ENCODE data around the gene B3GNT5.

DNA sequence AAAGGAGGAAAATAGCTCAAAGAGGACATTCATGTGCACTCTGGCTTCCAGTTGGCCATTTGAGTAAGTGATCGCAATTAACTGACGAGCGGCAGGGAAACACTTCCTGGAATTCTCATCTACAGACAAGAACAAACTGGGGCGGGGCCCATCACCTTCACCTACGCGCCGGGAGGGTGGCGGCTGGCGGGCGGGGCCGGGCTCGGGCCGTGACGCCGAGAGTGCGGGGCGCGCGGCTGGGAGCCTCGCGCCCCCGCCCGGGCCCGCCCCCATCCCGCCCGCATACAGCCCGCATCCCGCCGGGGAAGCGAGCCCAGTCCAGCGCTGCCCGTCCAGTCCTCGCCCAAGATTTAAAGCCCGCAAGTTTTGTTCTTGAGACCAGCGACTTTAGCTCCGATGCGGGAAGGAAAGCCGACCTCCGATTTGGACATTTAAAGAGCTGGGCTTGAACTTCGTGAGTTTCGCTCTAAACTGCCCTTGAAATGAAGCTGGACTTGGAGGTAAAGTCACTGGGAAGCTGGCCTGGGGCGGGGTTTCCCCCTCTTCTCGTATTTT is at the start of gene B3GNT5:
- TF ChIP-seq, protein P1, sequence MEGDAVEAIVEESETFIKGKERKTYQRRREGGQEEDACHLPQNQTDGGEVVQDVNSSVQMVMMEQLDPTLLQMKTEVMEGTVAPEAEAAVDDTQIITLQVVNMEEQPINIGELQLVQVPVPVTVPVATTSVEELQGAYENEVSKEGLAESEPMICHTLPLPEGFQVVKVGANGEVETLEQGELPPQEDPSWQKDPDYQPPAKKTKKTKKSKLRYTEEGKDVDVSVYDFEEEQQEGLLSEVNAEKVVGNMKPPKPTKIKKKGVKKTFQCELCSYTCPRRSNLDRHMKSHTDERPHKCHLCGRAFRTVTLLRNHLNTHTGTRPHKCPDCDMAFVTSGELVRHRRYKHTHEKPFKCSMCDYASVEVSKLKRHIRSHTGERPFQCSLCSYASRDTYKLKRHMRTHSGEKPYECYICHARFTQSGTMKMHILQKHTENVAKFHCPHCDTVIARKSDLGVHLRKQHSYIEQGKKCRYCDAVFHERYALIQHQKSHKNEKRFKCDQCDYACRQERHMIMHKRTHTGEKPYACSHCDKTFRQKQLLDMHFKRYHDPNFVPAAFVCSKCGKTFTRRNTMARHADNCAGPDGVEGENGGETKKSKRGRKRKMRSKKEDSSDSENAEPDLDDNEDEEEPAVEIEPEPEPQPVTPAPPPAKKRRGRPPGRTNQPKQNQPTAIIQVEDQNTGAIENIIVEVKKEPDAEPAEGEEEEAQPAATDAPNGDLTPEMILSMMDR (conservative IDR thresholded peaks at IDR 0.05; ENCODE audit: low read depth in 2 of 2) = no peak
- TF ChIP-seq JUNB (IDR thresholded peaks at IDR 0.05; ENCODE audit: unreplicated experiment) (no peak), EZH2 (IDR thresholded peaks at IDR 0.05; ENCODE audit: low read depth, unreplicated experiment) (no peak), CREB1 (CRISPR knock-in tag; IDR thresholded peaks at IDR 0.05; ENCODE audit: low read depth) (no peak)
- TF ChIP-seq, protein P2, sequence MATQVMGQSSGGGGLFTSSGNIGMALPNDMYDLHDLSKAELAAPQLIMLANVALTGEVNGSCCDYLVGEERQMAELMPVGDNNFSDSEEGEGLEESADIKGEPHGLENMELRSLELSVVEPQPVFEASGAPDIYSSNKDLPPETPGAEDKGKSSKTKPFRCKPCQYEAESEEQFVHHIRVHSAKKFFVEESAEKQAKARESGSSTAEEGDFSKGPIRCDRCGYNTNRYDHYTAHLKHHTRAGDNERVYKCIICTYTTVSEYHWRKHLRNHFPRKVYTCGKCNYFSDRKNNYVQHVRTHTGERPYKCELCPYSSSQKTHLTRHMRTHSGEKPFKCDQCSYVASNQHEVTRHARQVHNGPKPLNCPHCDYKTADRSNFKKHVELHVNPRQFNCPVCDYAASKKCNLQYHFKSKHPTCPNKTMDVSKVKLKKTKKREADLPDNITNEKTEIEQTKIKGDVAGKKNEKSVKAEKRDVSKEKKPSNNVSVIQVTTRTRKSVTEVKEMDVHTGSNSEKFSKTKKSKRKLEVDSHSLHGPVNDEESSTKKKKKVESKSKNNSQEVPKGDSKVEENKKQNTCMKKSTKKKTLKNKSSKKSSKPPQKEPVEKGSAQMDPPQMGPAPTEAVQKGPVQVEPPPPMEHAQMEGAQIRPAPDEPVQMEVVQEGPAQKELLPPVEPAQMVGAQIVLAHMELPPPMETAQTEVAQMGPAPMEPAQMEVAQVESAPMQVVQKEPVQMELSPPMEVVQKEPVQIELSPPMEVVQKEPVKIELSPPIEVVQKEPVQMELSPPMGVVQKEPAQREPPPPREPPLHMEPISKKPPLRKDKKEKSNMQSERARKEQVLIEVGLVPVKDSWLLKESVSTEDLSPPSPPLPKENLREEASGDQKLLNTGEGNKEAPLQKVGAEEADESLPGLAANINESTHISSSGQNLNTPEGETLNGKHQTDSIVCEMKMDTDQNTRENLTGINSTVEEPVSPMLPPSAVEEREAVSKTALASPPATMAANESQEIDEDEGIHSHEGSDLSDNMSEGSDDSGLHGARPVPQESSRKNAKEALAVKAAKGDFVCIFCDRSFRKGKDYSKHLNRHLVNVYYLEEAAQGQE (IDR thresholded peaks at IDR 0.05; ENCODE audit: unreplicated experiment) = no peak
- TF ChIP-seq, protein P3, sequence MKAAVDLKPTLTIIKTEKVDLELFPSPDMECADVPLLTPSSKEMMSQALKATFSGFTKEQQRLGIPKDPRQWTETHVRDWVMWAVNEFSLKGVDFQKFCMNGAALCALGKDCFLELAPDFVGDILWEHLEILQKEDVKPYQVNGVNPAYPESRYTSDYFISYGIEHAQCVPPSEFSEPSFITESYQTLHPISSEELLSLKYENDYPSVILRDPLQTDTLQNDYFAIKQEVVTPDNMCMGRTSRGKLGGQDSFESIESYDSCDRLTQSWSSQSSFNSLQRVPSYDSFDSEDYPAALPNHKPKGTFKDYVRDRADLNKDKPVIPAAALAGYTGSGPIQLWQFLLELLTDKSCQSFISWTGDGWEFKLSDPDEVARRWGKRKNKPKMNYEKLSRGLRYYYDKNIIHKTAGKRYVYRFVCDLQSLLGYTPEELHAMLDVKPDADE (IDR thresholded peaks at IDR 0.05) = no peak
